ENCODE data around the gene RPRD1B.

DNA sequence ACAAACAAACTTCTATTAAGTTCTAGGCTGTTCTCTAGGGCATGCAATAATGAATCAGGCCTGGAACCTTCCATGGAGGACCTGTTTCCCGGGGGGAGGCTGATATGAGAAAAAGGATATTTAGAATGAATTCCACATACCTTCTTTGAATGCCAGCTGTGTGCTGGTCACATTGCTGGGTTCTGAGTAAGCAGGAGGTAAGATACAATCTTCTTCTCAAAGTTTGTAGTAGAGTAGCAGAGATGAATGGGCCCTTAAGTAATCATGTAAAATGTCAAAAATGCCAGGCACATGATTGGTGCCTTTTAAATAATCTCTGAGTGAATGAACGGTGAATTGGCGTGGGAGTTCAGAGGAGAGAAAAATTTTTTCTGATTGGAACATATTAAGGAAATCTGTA lies 84.1 kb downstream of the RPRD1B start:
- TF ChIP-seq EZH2 (IDR thresholded peaks at IDR 0.05; ENCODE audit: borderline replicate concordance, low read length): no peak
- TF ChIP-seq, protein P1, sequence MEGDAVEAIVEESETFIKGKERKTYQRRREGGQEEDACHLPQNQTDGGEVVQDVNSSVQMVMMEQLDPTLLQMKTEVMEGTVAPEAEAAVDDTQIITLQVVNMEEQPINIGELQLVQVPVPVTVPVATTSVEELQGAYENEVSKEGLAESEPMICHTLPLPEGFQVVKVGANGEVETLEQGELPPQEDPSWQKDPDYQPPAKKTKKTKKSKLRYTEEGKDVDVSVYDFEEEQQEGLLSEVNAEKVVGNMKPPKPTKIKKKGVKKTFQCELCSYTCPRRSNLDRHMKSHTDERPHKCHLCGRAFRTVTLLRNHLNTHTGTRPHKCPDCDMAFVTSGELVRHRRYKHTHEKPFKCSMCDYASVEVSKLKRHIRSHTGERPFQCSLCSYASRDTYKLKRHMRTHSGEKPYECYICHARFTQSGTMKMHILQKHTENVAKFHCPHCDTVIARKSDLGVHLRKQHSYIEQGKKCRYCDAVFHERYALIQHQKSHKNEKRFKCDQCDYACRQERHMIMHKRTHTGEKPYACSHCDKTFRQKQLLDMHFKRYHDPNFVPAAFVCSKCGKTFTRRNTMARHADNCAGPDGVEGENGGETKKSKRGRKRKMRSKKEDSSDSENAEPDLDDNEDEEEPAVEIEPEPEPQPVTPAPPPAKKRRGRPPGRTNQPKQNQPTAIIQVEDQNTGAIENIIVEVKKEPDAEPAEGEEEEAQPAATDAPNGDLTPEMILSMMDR (IDR thresholded peaks at IDR 0.05; ENCODE audit: low read length): no peak

Measured in OCI-LY1 (cell line).